Spleen (tissue), 7 donors: ENCODE data around the gene MYH14.

ENCODE experiments used
- CTCF ChIP-seq, 11 experiments: fragments of 200-600 bp in 7 of 11; fragments of 450-650 bp in 4 of 11; sonication (generic) in 4 of 11; IDR thresholded peaks in 8 of 11; conservative IDR thresholded peaks in 3 of 11; 1 replicate in 7 of 11; 2 replicates in 4 of 11; pipeline versions ENCODE4 v1.4.0 to v1.8.0; 2016 to 2021; ENCODE audit warnings: antibody characterized with exemption in 11 of 11, inconsistent platforms in 4 of 11, mild to moderate bottlenecking in 1 of 11
- POLR2A ChIP-seq, 3 donors: fragments of 450-650 bp; IDR thresholded peaks; one replicate each; pipeline ENCODE4 v1.5.1; 2017; ENCODE audit warnings: antibody characterized with exemption in 3 of 3, mild to moderate bottlenecking in 1 of 3
- POLR2AphosphoS5 ChIP-seq, 3 donors: sonication (generic); formaldehyde crosslinking; IDR thresholded peaks; one replicate each; pipeline ENCODE4 v1.5.1; 2017; ENCODE audit warnings: antibody characterized with exemption in 3 of 3
- donor health status: DM: no; HTN: no; CAD: no; lungs with moderate emphysema.
- donor health status: DM: no; HTN: no; CAD: no.
- donor health status: DM: no; HTN: no; CAD: no.

GRCh38 chr19:50190439-50190891 lies 13.0 kb upstream of the MYH14 start:
- no peak for TF ChIP-seq CTCF (IDR thresholded peaks at IDR 0.05 in 8 of 11, conservative IDR thresholded peaks at IDR 0.05 in 3 of 11)
- no peak for TF ChIP-seq POLR2A (IDR thresholded peaks at IDR 0.05)
- TF ChIP-seq POLR2AphosphoS5 (IDR thresholded peaks at IDR 0.05), result no peak
